CD4-positive, alpha-beta T cell treated with Interleukin-6 for 4 hours (primary cell): ENCODE measurements around the gene PRSS16.
"Not testable (repeated sequence)": the region's sequence is repeated elsewhere in the genome, so short reads cannot be mapped to it uniquely, and the experiment has no call there.

Experiments
- DNase-seq: peaks from one replicate; pipeline ENCODE4 v3.0.0-alpha.2; 2020; ENCODE audit warnings: mixed read lengths

PRSS16 gene, protein sequence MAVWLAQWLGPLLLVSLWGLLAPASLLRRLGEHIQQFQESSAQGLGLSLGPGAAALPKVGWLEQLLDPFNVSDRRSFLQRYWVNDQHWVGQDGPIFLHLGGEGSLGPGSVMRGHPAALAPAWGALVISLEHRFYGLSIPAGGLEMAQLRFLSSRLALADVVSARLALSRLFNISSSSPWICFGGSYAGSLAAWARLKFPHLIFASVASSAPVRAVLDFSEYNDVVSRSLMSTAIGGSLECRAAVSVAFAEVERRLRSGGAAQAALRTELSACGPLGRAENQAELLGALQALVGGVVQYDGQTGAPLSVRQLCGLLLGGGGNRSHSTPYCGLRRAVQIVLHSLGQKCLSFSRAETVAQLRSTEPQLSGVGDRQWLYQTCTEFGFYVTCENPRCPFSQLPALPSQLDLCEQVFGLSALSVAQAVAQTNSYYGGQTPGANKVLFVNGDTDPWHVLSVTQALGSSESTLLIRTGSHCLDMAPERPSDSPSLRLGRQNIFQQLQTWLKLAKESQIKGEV

DNA sequence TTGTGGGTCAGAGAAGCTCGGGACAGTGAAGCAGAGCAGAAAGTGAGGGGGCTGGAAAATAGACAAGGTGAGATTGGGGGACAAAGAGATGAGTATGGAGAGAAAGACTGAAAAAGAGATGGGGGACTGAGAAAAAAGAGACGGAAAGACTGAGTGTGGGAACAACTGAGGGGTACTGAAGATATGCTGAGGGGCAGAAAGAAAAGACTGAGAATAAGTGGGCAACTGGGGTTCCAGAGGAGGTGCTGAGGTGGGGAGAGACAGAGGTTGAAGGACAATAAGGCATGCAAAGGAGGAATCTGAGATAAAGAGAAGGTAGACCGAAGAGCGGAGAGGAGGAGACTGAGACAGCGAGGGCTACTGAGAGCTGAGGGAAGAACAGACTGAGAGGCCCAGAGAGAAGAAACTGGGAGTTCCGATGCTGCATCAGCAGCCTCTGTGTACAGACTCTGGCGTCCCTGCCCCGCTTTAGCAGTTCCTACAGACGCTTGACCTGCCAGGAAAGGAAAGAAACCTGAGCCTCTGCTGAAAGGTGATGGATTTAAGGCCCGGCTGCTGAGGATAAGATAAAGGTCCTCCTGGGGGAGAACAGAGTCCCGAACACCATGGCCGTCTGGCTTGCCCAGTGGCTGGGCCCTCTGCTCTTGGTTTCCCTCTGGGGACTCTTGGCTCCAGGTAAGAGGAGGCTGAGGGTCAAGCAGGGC, at the start of gene PRSS16:
Gene PRSS16, plus strand, starts transcription at position 569 of the 704 bp plus-strand sequence. Its CDS starts 37 bp downstream, at position 606.
- DNase-seq: no peak

DNA sequence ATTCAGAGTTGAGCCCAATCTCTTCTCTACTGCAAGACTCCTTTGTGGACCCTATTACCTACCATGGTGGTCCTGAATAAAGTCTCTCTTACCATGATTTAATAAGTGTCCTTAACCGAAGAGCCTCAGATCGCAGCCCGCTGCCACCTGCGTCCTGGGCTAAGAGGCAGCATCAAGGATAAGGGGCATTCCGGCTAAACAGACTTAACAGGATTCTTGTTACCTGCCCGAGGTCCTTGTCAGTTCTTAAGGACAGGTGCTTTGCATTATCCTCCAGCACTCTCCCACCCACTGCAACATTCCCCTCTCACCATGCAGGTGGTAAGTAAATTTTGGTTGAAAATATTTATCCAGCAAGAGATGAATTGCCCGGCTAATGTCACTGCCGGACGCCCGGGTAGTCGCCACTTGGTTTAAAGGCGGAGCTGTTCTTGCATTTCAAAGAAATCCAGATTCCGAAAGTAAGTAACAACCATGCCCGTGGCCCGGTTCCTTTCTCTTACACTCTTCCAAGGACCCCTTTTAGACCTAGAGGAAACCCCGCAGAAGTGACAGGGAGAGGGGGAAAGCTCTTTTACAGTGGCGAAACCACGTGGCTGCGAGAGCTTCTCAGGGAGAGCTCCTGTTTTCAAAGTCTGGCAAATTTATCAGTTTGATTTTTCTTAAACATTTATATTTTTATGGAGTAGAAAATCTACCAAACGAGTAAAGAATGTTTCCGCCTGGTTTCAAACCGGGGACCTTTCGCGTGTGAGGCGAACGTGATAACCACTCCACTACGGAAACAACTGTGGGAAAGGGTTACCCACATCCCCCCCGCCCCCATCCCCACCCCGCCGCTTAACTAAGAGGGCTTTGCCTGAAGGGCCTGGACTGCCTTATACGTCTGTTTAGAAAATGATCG, 41.9 kb upstream of the PRSS16 start:
- DNase-seq: peak; percentile 36

DNA sequence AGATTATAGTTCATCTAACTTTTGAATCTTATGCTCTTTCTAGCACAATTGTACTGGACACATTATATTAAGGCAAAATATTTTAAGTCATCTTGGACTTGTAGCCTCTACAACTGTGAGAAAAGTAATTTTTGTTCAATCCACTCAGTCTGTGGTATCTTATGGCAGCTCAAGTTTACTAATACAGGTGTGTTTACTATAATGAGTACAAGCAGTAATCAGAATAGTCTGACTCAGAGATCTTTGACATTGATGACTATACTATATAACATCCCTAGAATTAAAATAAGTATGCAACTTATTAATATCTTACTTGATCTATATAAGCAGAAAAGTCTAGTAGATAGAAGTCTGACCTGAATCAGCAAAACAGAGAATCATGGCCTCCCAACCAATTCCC, 40.7 kb upstream of the PRSS16 start:
- no peak for DNase-seq

DNA sequence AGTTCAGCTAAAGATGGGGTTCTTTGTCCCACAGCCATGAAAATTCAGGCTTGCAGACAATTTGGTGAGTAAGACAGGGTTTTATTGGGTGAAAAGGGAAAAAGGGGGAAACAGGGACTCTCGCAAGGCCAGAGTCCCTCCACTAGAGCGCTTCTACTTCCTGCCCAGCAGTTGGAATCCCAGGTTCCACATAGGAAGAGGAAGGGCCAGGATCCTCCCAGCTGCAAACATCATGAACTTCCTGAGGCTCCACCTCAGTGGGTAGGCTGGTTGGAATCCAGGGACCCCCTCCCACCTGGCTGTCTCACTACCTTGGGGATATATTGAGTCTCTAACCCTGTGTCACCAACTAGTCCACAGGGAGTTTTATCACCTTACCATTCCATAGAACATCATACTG, 39.5 kb upstream of the PRSS16 start:
- no peak for DNase-seq

DNA sequence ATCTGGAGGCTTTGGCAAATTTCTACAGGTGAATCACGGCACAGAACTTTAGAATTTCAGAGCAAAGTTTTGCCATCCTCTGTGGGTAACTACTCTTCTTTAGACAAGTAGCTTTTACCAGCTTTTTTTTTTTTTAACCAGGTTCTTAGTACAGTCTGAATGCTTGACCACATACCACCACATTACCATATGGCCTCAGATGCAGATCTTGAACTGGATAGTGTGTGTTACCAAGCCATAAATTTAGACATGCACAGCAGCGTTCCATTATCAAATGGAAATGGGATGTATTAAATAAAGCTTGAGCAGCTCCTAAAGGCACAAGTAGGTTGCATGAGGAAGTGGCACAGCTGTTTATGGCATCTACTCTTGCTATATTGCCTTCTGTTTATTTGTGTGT, 38.3 kb upstream of the PRSS16 start:
- no peak for DNase-seq

DNA sequence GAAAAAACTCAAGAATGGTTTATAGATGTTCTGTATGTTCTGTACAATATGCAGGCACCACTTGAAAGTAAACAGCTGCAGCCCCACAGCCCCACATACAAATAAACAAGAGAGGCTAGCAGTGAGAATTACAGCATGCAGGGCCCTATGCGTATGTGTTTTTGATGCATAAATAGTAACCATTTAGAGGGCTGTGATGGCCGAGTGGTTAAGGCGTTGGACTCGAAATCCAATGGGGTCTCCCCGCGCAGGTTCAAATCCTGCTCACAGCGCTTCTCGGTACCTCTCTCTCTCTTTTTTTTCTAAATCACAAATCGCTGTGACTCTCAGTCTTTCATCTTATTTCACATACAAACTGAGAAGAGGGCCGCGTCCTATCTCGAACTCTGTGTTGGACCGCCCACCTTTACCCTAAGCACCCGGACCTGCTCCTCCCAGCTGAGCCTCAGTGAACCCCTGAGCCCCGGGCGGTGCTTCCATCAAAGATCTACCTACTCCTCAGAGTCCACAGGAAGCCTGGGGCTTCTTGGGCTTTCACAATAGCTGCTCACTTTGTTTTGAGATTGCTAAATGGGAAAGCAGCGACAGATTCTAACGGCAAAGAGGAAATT, 37.7 kb upstream of the PRSS16 start:
- DNase-seq: no peak

DNA sequence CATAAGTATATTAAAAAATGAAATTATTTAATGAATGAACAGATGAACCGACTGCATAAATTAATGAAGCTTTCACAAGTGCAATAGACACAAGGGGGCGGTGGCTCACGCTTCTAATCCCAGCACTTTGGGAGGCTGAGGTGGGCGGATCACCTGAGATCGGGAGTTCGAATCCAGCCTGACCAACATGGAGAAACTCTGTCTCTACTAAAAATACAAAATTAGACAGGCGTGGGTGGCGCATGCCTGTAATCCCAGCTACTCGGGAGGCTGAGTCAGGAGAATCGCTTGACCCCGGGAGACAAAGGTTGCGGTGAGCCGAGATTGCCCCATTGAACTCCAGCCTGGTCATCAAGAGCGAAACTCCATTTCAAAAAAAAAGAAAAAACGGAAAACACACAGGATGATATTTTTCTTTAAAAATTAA, 34.4 kb upstream of the PRSS16 start:
- not testable (repeated sequence) for DNase-seq

DNA sequence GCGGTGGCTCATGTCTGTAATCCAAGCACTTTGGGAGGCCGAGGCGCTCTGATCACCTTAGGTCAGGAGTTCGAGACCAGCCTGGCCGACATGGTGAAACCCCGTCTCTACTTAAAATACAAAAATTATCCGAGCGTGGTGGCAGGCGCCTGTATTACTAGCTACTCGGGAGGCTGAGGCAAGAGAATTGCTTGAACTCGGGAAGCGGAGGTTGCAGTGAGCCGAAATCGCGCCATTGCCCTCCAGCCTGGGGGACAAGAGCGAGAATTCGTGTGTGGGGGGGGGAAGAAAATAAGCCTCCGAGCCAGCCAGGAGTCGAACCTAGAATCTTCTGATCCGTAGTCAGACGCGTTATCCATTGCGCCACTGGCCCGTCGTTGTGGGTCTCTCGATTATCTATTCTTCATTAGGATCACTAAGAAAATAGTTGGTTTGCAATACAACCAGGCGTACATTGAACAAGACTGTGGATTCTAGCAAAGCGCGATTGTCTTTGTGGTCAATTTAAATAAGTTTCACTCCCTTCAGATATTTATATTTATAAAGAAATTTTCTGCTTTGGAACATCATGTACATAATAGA, 33.9 kb upstream of the PRSS16 start:
- DNase-seq: no peak

DNA sequence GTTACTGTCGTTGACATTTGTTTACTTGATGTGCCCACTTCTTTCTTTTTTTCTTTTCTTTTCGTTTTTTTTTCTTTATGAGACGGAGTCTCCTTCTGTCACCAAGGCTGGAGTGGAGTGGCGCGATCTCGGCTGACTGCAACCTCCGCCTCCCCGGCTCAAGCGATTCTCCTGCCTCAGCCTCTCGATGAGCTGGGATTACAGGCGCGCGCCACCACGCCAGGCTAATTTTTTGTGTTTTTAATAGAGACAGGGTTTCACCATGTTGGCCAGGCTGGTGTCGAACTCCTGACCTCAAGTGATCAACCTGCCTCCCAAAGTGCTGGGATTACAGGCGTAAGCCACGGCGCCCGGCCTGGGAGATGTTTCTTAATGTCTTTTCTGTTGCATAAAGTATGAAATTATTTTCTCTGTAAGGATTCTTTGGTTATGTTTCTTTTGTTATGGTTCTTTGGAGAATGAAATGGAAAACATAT, 33.3 kb upstream of the PRSS16 start:
- no peak for DNase-seq

DNA sequence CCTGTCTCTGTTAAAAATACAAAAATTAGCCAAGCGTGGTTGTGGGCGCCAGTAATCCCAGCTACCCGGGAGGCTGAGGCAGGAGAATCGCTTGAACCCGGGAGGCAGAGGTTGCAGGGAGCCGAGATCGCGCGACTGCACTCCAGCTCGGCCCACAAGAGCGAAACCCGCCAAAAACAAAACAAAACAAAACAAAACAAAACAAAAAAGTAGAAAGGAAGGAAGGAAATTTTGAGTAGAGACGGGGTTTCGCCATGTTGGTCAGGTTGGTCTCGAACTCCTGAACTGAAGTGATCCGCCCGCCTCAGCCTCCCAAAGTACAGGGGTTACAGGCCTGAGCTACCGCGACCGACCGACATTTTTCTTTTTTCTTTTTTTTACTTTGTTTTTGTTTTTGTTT, 30.6 kb upstream of the PRSS16 start:
- DNase-seq: no peak

DNA sequence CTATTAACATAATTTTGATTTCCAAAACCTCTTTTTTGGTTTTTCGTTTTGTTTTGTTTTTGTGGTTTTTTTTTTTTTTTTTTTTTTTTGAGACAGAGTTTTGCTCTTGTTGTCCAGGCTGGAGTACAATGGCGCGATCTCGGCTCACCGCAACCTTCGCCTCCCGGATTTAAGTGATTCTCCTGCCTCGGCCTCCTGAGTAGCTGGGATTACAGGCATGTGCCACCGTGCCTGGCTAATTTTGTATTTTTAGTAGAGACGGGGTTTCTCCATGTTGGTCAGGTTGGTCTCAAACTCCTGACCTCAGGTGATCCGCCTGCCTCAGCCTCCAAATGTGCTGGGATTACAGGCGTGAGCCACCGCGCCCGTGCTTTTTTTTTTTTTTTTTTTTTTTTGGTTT, 24.5 kb upstream of the PRSS16 start:
- not testable (repeated sequence) for DNase-seq

DNA sequence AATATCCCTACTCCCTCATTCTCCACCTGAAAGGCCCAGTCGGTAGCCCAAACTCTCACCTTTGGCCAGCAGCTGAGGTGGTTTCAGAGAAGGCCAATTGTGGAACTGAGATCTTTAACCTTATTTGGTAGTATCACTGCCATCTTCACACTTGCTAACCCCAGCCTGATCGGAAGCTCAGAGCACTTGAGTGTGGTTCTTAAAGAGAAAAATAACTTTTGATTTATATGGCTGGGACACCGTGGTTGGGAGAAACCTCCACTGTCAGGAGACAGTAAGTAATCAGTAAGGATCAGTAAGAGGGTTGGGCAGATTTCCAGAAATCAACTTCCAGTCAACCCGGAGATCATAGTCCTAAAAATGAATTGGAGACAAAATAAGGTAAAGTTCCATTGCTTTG, 22.8 kb upstream of the PRSS16 start:
- no peak for DNase-seq

DNA sequence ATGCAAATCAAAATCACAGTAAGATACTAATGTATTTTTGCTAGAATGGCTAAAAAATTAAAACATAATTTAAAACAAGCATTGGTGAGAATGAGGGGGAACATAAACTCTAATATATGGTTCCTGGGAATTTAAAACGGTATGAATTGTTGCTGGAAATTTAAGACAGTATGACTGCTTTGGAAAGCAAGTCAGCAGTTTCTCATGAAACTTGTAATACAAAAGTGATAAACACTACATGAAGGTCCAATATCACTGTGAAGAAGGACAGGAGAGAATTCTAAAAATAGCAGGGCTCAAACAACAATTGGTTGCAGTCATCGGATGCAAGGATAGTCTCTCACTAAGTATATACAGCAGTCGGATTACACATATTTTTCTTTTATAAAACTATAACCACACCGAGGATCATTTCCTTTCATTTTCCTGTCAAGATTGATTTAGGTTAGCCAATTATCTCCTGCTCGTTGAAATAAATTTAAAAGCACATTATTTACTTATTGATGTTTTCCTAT, 18.5 kb upstream of the PRSS16 start:
- DNase-seq: no peak

DNA sequence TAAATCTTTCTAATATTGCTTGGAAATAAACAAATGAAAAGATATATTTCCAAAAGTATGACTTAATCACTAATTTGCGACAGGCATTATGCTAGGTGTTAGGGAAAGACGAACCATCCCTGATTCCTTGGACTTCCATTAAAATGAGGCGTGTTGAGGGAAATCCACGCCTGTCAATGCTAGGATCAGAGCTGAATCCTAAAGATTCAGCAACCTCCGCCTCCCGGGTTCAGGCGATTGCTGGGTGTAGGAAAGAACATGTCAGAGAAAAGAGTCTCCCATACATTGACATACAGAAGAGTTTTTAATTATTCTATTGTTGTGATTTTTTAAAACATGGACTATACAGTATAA, 16.8 kb upstream of the PRSS16 start:
- no peak for DNase-seq

DNA sequence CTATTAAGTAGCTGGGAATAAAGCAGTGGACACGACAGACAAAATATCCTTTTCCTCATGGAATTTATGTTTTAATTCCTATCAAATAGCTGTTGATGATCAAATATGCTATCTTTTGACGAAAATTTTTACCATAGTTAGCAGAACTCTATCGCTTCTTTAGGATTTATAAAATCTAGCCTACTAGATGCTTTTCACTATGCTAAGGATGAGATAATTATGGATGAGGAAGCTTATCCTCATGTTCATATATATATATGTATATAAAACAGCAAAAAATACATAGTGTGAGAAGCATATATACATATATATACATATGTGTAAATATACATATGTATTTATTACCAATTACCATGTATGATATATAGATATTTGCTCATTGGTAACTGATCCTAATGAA, 12.9 kb upstream of the PRSS16 start:
- no peak for DNase-seq

DNA sequence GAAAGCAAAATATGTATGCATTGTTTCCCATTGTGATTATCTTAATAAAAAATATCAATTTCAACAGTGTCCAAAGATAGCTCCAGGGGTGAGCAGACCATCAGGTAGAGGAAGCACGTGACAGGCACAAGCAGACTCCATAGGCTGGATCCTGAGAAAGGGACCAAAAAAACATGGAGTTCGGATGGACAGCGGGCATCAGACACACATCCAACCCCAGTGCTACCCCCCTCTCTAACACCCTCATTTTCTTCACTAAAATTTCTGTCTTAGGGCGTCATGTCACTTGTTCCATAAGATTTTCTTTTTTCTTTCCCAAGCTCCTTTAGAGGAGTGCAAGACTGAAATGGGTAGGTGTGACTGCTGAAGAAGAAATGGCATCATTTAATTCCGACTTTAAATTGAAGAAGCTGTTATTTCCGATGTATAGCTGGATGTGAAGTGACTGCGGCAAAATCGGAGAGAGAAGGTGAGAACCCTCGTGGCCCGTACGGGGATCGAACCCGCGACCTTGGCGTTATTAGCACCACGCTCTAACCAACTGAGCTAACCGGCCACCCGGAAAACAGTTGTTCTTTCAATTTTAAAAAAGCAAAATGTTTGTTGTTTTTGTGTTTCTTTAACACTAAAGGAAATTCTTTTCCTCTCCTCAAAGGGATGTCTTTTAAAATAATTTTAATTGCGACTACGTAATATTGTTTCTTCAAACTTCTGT, 10.3 kb upstream of the PRSS16 start:
- DNase-seq: no peak

DNA sequence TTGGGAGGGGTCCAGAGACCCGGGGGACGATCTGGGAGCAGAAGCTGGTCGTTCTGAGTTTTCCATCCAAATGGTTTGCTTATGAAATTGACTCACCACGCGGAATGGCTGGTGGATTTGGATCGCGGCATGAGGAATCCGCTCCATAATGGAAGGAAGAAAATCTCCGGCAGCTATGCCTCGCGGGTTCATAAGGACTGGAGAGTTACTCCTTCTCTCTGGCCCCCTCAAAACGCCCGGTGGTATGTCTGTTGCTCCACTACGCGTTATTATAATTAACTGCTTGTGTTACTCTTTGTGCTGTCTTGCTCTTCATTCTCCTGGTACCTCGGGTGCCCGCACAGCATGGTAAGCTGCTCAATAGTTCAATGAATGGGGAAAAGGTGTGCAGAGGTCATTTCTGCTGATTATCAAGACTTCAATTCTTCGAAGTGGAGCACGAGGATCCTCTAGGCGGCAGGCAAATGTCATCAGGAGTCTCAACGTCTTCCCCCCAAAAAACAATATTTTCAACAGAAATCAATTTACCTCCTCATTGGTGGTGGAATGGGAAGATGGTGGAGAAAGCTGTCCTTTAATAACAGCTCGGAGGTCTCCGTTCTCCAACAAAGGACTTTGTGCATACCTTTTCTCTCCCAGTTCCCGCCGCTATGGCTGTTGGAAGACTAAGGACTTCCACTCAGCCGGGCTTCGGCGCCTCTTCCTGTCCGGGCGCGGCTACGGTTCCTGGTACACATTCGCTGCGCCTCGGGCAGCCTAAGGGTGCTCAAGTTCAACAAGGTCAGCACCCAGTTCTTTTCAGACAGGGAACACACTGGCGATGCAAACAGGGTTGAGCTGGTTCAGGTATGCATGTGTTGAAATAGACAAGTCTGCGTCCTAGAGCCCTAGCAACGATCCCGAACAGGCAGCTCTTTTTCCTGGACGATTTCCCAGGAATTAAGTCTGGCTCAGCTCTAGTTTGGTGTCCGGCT, 9.2 kb upstream of the PRSS16 start:
- DNase-seq: no peak

DNA sequence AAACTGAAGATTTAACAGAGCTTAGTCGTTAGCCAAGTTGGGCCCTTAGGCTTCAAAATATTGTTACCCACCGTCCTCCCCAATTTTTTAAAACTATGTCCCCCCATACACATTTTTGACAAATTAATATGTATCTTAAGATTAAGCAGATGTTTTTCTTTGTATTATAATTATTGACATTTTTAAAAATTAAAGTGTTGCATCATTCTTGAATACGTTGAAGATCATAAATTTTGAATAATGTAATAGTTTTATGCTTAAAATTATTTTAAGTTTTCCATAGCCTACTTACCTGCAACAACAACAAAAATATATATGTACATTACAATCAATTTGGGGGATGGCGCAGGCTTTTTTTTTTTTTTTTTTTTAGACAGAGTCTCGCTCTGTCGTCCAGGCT, 8.2 kb upstream of the PRSS16 start:
- no peak for DNase-seq

DNA sequence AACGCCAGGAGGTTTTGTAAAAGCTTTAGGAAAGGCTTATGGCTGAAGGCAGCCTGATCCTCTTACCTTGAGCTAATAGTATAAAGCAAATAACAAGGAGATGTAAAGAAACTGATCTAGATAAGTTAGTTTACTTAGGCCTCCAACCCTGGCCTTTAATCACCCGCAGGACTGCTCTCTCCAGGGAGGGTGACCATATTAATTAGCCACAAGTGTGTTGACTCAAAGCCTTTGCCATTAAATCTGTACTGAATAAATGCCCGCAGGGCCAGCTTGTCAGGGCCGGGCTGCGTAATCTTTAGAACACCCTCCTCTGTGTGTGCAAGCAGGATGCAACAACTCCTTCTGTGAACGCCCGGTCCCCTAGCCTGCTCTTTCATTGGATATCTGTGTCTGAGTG, 6.1 kb upstream of the PRSS16 start:
- no peak for DNase-seq
